Measurements from ENCODE around the gene CUL1.

DNA sequence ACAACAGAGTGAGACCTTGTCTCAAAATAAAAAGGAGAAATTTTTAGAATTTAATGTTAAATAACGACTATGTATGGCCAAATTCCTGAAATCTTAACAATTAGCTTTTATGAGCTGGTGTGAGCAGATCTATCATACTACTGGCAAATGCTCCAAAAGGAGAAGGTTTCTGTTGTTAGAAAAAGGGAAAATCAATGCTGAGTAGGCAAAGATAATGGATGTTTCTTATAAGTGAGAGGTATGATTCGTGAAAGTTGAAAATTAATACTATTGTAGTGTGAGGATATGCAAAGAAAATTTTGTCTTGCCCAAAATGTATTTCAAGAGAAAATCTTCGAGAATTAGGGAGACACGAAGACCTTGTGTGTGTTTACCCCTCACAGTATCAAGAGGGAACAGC is 40.8 kb upstream of the CUL1 start:
- TF ChIP-seq, protein P1, sequence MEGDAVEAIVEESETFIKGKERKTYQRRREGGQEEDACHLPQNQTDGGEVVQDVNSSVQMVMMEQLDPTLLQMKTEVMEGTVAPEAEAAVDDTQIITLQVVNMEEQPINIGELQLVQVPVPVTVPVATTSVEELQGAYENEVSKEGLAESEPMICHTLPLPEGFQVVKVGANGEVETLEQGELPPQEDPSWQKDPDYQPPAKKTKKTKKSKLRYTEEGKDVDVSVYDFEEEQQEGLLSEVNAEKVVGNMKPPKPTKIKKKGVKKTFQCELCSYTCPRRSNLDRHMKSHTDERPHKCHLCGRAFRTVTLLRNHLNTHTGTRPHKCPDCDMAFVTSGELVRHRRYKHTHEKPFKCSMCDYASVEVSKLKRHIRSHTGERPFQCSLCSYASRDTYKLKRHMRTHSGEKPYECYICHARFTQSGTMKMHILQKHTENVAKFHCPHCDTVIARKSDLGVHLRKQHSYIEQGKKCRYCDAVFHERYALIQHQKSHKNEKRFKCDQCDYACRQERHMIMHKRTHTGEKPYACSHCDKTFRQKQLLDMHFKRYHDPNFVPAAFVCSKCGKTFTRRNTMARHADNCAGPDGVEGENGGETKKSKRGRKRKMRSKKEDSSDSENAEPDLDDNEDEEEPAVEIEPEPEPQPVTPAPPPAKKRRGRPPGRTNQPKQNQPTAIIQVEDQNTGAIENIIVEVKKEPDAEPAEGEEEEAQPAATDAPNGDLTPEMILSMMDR (IDR thresholded peaks at IDR 0.05) = no peak
- no peak for TF ChIP-seq POLR2AphosphoS5 (IDR thresholded peaks at IDR 0.05)
- no peak for TF ChIP-seq POLR2A (IDR thresholded peaks at IDR 0.05)

Data from upper lobe of left lung (tissue), 4 donors.